HG03097 (cell line): ENCODE measurements around the gene SPTLC1.

Experiments used
- ATAC-seq: cut with Tn5 transposase; IDR thresholded peaks from one replicate; pipeline ENCODE4 v1.9.1; 2021; ENCODE audit not compliant: unreplicated experiment, low FRiP score

SPTLC1 gene

DNA sequence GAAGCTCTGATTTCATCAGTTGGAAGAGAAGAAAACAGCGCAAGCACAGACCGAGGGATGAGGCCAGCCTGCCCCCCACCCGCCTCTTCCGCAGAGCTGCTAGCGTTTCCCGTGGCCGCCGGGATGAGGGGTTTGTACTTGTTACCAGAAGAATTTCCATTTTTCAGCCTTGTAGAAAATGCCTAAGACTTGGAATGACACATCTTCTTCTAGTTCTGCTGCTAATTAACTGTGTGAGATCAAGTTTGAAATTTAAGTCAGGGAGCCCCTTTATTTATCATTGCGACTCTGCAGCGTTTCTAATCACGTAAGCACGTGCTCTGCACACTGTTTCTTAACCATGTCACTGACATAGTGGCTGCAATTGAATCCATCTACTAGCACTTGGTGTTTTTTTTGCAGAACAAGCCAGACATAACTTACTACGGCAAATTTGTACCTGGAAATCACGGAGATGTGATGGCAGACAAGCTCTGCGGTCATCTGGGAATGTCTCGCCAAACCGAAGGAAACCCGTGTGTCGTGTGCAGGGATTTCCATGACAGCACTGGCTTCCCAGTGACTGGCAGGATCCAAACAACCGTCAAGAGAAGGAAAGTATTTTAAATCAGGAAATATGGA lies 123.4 kb downstream of the SPTLC1 start:
- no peak for ATAC-seq

DNA sequence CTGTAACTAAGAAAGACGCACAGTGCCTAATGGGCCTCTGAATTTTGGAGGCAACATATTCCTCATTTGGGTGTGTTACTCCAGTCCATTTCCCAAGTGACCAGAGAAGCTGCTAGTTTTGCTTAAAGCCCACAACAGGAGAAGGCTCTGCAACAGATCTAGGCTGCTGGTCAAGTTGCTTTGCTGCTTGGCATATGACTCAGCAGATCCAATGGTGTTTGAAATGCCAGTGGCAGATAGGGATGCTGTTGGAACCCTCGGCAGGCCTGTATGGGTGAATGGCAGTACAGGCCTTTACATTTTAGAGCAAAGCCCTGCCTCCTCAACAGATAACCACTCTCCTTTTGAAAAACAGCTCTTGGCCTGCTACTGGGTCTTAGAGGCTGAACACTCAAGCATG lies 129.0 kb downstream of the SPTLC1 start:
- no peak for ATAC-seq

DNA sequence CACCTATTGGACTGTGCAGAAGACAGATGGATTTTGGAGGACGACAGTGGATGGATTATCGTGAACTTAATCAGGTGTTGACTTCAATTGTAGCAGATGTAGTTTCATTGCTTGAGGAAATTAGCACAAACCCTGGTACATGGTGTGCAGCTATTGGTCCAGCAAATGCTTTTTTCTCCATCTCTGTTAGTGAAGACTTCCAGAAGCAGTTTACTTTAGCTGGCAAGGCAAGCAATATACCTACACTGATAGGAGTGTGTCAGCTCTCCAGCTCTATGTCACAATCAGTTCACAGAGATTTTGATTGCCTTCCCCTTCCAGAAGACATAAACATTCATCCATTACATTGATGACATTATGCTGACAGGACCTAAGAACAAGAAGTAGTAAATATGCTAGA lies 129.5 kb downstream of the SPTLC1 start:
- ATAC-seq, result no peak
